NOMO-1 treated with dmso at 0.1 percent for 144 hours (cell line): ENCODE measurements around the gene EMILIN3.
A peak's percentile ranks its signal among the peaks of the same experiment; 100 is the strongest.

Experiments used
- DNase-seq: peaks from one replicate; lab custom pipeline; 2025; ENCODE audit not compliant: unreplicated experiment; lab: John Stamatoyannopoulos, UW

EMILIN3 gene

DNA sequence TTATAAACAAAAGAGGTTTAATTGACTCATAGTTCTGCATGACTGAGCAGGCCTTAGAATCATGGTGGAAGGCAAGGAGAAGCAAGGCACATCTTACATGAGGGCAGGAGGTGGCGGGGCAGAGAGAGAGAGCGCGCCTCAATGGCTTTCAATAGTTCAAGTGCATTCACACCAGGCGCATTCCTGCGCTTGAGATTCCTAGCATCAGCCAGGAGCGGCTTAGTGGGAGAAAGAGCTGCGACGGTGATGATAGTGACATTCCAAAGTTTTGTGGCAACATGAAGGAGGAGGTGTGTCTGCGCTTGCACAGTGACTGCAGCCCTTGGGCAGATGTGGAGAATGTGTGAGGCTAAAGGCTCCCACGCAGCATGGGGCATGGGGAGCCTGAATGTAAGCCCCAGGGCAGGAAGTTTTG is 25.0 kb upstream of the EMILIN3 start:
- no peak for DNase-seq

DNA sequence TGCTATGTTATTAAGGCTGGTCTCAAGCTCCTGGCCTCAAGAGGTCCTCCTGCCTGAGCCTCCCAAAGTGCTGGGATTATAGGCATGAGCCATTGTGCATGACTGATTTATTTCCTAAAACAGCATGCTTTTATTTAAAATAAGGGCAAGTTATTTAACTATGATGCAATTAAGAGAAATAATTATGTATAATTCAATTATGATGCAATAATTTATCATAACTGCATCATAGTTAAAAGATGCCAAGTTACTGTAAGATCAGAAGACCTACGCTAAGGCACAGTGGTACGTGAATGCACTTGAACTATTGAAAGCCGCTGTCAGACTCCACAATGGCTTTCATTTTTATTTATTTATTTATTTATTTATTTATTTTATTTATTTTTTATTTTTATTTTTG is 24.3 kb upstream of the EMILIN3 start:
- DNase-seq: no peak

DNA sequence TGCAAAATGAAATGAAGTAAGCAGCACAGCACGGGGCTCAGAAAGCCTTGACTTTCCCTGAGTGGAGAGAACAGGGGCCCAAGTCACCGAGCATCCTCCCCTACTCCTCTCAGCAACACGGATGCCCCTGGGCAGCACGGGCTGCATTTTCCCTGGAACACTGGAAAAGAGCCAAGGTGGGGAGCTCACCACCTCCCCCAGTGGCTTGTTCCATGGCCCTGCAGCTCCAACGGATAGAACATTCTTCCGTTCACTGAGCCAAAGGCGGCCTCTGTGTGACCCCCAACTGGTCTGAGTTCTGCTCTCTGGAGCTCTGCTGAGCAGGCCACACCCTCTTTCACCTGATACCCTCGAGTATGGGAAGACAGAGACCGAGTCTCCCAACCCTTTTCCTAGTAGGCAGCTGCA is 20.8 kb upstream of the EMILIN3 start:
- no peak for DNase-seq

DNA sequence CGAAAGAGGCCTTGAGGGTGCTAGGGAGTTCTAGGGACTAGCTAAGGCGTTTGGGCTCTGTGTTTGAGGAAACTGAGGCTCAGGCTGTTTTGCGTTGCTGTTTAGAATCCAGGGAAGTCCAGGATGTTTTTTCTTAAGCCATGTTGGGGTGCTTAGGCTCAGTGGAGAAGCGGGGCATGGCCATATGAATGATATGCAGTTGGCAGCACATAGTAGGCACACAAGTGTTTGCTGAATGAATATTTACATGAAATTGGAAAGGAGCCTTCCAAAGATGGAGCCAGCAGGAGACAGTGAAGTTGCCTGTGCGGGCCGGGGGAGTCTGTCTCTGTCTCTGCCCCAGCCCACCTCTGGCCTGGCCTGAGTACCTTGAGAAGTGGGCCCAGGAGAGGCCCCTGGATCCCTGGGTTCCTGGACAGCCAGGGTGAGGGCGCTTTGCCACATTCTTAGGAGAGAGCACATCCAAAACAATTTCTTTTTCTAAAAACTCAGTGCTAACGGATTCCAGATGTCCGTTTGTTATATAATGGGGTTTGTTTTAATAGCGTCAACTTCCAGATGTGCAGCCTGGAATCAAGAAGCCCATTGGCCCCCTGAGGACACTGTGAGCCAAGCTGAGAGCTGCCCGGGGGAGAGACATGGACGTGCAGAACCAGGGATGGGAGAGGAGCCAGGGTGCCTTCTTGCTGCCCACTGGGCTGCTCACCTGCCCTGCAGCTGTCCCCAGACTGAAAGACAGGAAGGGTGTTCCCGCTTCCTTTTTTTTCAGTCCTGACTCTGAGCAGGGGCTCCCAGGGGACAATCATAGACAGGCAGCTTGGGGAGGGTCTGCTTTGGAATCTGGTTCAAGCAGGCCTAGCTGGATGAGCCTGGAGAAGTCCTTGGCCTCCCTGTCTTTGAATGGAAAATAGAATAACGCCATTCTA is 20.1 kb upstream of the EMILIN3 start:
- DNase-seq: no peak

DNA sequence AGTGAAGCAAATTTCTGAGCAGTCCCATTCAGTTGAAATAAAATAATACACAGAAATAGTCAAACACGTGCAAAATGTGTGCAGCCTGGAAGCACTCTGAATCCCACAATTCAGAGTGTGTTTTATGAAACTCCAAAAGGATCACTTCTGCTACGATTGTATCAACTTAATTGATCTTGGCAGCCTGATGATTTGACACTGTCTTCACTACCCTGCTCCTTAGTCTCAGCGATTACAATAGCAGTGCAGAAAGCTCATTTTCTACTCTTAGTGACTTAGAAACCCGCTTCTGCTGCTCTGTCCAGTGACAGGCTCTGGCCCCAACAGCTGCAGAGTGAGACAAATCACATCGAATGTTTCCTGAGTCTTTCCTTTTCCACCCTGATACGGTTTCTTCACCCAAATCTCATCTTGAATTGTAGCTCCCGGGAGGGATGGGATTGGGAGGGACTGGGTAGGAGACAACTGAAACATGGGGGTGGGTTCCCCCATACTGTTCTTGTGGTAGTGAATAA is 16.2 kb upstream of the EMILIN3 start:
- DNase-seq: no peak

DNA sequence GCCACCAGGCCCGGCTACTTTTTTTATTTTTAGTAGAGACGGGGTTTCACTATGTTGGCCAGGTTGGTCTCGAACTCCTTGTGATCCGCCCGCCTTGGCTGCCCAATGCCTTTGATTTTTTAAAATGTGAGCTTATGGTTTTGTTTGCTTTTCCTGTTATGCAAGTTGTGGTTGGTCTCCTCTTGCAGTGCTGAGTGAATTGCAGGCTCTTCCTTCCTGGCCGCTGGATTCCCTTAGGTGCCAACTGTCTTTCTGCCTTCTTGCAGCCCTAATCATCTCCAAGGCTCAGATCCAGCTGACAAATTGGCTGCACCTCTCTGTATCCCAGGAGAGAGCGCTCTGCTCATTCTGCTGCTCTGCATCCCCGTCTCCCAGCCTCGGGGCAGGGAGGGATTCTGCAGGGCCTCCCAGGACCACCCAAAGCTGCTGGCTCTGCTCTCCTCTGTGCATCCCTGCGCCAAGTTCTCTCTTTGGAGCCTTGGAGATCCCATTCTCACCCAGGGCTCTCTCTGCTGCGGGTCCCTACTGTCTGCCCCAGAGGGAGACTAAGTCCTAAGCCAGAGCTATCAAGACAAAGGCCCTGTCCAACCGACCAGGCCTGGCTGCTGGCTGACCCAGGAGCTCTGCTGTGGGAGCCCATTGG is 14.1 kb upstream of the EMILIN3 start:
- peak; percentile 17 for DNase-seq

DNA sequence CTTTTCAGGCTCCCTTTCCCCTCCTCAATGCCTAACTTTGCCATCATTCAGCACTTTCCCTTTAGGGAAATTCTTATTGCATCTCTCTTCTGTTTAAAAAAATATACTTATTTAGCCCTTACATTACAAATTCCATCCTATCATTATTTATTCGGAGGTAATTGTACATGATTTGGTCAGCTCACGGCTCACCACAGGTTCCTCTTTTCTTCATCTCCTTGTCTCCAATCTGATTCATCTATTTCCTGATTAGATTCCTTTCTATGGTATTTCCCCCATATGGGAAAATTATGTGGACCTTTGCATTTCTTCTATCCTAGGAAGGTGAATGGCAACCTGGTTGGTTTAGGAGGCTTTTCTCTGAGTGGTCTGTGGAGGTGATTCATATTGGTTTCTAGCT is 12.9 kb upstream of the EMILIN3 start:
- DNase-seq: peak; percentile 15

DNA sequence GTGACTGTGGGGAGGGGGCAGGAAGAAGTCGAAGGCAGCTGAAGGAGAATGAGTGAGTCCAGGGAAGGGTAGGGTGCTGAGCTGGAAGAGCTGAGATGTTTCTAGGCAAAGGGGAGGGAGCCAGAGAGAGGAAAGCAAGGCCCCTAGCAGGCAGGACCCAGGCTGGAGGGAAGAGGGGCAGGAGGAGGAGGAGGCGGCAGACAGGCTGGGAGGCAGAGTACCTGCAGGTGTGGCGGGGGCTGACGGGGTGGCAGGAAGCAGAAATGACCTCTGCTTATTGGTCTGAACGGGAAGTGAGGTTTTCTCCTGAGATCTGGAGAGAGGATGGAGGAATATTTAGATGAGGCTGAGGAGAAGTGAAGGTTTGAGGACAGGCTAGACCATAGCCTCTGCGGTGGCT is 10.7 kb upstream of the EMILIN3 start:
- DNase-seq: no peak

DNA sequence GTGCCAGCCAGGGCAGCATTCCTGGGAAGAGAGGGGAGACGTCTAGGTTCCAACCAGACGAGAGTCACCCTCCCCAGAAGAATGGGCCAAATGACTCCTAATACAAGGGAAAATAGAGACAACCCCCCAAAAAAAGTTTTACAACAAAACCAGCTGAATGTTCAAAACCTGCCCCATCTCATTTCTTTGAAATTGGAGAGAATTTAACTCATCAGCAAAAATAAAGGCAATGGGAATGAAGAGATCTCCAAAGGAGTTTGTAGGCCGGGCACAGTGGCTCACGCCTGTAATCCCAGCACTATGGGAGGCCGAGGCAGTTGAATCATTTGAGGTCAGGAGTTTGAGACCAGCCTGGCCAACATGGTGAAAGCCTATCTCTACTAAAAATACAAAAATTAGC is 9.7 kb upstream of the EMILIN3 start:
- no peak for DNase-seq

DNA sequence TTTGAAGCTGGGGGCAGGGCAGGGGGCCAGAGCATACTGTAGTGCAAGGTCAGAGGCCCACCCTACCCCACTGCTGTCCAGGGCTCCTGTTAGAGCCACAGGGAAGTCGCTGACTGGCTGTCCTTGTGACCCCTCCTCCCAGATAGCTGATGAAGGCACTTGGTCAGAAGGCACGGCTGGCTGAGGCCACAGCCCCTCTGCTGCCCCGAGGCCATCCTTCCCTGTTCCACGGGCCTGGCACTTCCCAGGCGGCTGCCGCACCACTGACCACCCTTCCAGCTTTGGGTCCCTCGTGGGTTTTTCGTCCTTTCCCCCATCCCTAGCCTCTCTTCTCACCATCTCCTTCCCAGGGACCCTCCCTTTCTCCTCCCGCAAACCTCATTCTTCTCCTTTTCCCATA is 9.2 kb upstream of the EMILIN3 start:
- no peak for DNase-seq

DNA sequence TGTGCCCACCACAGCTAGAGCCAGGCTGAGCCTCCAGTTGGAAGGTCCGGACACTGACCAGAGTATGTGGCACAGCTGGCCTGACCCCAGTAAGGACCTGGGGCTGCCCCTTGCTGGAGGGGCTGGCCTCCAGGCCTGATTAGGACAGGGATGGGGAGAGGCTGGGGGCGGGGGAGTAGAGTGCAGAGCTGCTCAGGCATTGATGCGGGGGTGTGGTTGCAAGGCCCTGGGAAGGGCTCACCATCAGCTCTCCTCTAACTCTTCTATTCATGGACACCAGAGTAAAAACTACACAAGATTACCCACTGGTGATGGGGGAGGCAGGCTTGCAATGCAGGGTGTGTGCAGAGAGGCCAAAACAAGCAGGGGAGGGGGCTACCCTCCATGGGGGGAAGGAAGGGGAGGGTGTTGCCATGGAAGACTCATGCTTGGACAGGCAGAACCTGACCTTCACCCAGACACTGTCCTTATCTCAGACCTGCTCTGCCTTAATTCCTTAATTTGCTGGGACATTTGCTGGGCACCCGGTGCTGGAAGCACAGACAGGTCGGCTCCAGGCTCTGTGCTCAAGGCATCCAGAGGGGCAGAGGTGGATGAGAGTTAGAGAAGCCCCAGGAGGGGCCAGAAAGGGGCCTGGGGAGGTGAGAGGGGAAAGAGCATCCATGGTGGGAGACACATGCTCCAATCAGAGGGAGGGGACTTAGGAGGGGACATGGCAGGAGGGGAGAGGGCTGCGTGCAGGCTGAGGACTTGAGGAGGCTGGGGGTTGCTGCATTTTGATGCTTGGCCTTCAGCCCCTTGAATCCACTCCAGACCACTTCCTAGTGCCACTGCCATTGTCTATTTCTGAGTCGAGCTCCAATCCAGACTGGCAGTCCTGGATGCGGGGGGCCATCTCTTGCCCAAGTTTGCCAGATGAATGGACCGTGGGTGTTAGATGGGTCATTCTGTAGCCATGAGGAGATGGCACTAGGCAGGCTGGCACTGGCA is 7.6 kb upstream of the EMILIN3 start:
- DNase-seq: no peak

DNA sequence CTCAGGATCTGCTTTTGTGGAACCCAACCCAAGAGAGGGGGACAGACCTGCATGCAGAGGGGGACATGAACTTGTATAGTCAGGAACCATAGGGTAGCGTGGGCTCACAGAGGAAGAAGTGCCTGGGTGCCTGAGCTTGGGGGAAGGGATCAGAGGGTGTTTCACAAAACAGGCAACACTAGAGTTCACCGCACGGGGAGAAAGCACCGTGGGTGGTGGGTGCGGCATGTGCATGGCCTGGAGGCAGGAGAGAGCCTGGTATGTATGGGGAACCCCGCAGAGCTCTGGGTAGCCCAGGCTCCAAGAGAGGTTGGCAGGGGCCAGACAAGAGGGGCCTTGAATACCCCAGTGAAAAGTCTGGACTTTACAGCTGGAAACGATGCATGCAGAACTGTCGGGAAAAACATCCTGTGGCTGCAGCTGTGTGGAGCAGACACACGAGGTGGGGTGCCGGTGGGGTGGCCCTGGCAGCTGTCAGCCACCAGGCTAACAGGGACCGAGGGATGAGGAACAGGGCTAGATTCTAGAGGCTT is 6.7 kb upstream of the EMILIN3 start:
- no peak for DNase-seq

DNA sequence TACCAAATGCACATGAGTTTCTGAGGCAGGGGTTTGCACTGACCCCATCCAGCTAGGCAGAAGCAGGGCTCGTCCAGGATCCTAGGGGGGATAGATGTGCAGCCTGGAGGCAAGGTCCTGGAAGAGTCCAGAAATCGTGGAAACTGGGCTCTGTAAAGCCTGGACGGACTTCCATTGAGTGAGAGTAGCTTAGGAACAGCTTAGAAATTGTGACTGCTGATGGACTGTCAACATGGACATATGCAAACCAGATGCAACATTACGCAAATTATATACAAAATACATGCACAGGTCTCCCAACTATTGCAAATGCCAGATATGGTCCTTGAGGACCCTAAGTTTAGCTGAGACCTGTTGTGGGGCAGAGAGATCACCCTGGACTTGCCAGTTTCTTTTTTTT is 4.8 kb upstream of the EMILIN3 start:
- DNase-seq: no peak

DNA sequence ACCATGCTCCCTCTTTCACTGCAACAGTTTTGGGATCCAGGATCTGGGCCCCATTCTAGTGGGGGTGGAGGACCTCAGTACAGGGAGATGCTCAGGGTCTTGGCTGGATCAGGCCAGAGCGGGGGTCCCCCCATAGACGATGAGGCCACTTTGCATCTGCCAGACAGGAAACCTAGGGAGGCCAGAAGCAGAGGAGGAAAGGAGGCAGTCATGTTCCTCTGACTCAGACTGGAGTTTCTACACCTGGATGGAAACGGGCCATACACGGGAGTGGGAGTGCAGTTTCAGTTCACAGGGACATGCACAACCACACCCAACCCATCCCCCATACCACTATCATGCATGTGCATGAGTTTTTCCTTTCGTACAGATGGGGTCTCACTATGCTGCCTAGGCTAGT is 3.6 kb upstream of the EMILIN3 start:
- no peak for DNase-seq

DNA sequence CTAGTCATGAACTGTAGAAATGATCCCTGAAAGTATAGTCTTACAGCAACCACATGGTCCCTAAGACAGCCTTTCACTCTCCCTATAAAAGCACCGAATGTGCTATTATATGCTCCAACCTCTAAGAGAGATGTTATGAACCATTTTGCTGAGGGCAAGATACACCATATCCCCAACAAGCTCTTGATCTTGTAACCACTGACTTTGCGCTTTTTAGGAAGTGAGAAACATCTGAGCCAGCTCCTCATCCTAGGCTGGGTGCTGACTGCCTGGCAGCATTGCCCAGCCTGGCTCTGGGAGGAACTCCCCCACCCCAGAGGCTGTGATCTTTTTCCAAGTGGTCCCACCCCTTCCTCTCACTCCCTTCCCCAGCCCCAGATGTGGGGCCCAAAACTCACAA is 3.1 kb upstream of the EMILIN3 start:
- DNase-seq: no peak

DNA sequence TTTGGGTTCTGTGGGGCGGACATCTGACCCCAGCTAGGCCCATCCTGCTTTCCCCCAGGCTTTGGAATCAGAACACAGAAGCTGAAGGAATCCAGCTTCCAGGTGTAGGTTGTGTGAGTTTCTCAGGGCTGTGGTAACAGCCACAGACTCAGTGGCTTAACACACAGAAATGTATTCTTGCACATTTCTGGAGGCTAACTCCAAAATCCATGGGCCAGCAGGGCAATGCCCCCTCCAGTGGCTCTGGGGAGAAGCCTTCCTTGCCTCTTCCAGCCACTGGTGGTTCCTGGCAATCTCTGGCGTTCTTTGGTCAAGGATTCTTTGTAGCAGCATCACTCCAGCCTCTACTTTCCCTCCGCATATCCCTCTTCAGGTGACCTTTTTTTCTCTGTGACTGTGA is 1.3 kb upstream of the EMILIN3 start:
- DNase-seq: no peak

DNA sequence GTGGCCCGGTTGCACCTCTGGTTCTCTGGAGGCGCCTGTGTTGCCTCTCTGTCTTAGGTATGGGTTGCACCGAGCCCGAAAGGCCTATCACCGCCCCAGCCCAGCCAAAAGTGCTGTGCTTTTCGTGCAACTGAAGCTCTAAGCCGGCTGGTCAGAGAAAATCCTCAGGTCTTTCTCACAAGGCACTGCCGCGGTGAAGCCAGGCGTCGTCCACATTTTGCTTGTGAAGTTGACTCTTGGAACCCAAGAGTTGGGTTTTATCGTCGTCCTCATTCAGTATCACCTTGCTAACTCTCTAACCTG is 726 bp upstream of the EMILIN3 start:
- no peak for DNase-seq

DNA sequence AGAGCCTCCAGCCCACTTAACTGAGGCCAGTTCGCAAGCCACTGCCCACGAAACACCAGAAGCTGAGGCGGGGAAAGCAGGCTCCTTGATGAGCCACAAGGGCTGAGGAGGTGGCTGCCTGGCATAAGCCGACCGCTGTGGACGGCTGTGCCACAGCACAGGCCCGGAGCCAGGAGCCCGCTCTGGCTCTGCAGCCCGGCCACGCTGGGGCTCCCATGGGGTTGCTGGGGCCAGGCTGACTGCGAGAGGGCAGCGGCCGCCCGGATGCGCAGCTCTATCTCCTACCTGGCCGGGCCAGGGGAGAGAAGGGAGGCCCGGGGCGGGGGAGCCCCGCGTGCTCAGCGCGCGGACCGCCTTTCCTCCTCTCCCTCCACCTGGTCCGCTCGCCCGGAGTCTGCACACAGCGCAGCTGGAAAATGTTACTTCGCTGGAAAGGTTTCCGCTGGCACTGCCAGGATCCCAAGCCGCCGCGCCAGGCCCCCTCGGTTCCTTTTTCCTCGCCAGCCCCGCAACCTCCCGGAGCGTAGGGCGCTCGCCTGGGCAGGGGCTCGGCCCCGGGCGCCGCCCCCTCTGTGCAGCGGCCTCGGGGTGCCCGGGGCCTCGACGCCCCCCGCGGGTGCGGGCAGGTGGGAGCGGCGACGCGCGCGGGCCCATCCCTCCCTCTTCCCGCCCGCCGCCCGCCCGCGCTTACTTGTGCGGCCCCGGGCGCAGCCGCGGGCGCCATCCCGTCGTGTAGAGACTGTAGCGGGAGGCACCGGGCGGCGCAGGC is 657 bp downstream of the EMILIN3 start:
- DNase-seq: no peak

DNA sequence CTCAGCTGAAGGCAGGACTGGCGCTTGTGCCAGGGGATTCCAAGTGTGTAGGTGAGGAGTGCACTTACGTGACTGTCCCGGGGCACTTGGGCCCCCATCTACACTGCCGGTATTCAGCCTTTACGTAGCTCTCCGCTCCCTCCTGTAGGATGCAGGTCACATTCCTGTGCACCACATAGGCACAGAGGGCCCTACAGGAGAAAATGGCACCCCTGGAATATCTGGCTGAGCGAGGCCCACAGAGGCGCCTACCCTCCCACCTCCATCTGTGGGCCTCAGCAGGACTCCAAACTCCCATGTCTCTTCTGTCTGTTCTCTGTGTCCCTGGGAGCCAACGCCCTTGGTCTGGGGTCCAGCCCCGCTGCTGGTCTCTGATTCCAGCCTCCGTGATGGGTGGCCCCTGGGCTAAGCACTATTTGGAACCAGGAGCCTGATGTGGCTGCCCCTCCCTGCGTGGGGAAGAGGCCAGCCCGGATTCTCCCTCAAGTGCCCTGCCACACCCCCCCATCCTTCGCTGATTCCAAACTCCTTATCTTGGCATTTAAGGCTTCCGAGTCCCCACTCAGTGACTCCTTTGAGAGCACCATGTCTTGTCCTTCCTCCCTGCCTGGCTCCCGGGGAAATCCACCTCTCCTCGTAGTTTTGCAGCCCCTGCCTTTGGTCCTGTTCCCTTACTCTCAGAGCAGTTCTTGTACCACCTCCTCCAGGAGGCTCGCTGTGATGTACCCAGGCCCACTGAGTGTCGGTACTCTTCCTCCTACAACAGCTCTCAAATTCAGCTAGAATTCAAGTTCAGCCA is 1.5 kb downstream of the EMILIN3 start:
- DNase-seq: no peak
